SK-N-SH (cell line): ENCODE results near the gene FAM163A. TPM values are rescaled to one million over a fixed set of nuclear protein-coding genes. Genes with fewer than 3 reads are reported as not detected.
A peak's percentile ranks its signal among the peaks of the same experiment; 100 is the strongest.

Experiments
- CTCF ChIA-PET: fragments of 300-600, 350-600 bp; formaldehyde crosslinking; extraction: SDS; loops from one replicate; lab custom pipeline; 2021; lab: Yijun Ruan, JAX
- POLR2A ChIA-PET: fragments of 350-600 bp; sonication (Branson Sonifier 250); formaldehyde crosslinking; extraction: SDS; loops from one replicate; lab custom pipeline; 2020; ENCODE audit warnings: antibody characterized with exemption, inconsistent platforms; lab: Yijun Ruan, JAX
- DNase-seq: peaks from one replicate; pipeline ENCODE4 v3.0.0; 2012
- H2AFZ ChIP-seq: fragments of 200-600 bp; sonication (generic); 2 replicates; pipeline ENCODE4 v1.8.1; 2016; ENCODE audit warnings: antibody characterized with exemption, mild to moderate bottlenecking, low read depth
- H3F3A ChIP-seq: fragments of 200-600 bp; sonication (generic); replicated peaks from 2 replicates; pipeline ENCODE3; 2016; ENCODE audit warnings: antibody characterized with exemption, mild to moderate bottlenecking; ENCODE audit not compliant: insufficient read depth
- H3K27ac ChIP-seq, 2 experiments: fragments of 200-500 bp in 1 of 2; fragments of 200-600 bp in 1 of 2; sonication (Bioruptor generic) in 1 of 2; sonication (generic), shearing (Covaris generic) in 1 of 2; 2 replicates each; pipeline versions ENCODE4 v1.5.1 to v1.6.1; 2014 to 2016; ENCODE audit warnings: low read depth in 2 of 2, inconsistent platforms in 1 of 2, low read length in 1 of 2, mild to moderate bottlenecking in 1 of 2, mixed read lengths in 1 of 2
- H3K27me3 ChIP-seq: fragments of 200-600 bp; sonication (generic), shearing (Covaris generic); 2 replicates; pipeline ENCODE4 v1.6.1; 2016; ENCODE audit warnings: mixed run types; ENCODE audit not compliant: insufficient read depth
- H3K36me3 ChIP-seq, 2 experiments: fragments of 200-500 bp in 1 of 2; fragments of 200-600 bp in 1 of 2; sonication (Bioruptor generic) in 1 of 2; sonication (generic) in 1 of 2; replicated peaks in 1 of 2; 2 replicates each; pipeline versions ENCODE3 to v1.5.1; 2014 to 2016; ENCODE audit warnings: low read length in 1 of 2, mild to moderate bottlenecking in 1 of 2; ENCODE audit not compliant: insufficient read depth in 2 of 2, control insufficient read depth in 1 of 2
- H3K4me1 ChIP-seq, 2 experiments: fragments of 200-500 bp in 1 of 2; fragments of 200-600 bp in 1 of 2; sonication (Bioruptor generic) in 1 of 2; sonication (generic), shearing (Covaris generic) in 1 of 2; 2 replicates each; pipeline versions ENCODE4 v1.5.1 to v1.6.1; 2014 to 2016; ENCODE audit warnings: low read depth in 1 of 2, low read length in 1 of 2, mixed run types in 1 of 2; ENCODE audit not compliant: insufficient read depth in 2 of 2, control insufficient read depth in 1 of 2
- H3K4me2 ChIP-seq: fragments of 200-600 bp; sonication (generic), shearing (Covaris generic); 2 replicates; pipeline ENCODE4 v1.6.1; 2017; ENCODE audit warnings: mixed run types
- H3K4me3 ChIP-seq, 2 experiments: fragments of 200-500 bp in 1 of 2; fragments of 200-600 bp in 1 of 2; sonication (Bioruptor generic) in 1 of 2; sonication (generic), shearing (Covaris generic) in 1 of 2; 2 replicates each; pipeline versions ENCODE4 v1.5.1 to v1.8.1; 2014 to 2016; ENCODE audit warnings: low read depth in 2 of 2, inconsistent platforms in 1 of 2, low read length in 1 of 2, mild to moderate bottlenecking in 1 of 2, mixed read lengths in 1 of 2, moderate library complexity in 1 of 2
- H3K79me2 ChIP-seq: fragments of 200-600 bp; sonication (generic); 2 replicates; pipeline ENCODE4 v1.8.1; 2017; ENCODE audit warnings: mild to moderate bottlenecking; ENCODE audit not compliant: insufficient read depth
- H3K9ac ChIP-seq: fragments of 200-600 bp; sonication (generic); 2 replicates; pipeline ENCODE4 v1.6.1; 2017; ENCODE audit warnings: mixed run types
- H3K9me2 ChIP-seq: fragments of 200-600 bp; sonication (generic); 2 replicates; pipeline ENCODE4 v1.6.1; 2017; ENCODE audit warnings: mixed run types
- H3K9me3 ChIP-seq: fragments of 200-600 bp; sonication (generic); 2 replicates; pipeline ENCODE4 v1.6.1; 2017; ENCODE audit warnings: mixed run types, mild to moderate bottlenecking, moderate library complexity
- H4K20me1 ChIP-seq: fragments of 200-600 bp; sonication (generic); 2 replicates; pipeline ENCODE4 v1.6.1; 2017; ENCODE audit warnings: mild to moderate bottlenecking, mixed run types; ENCODE audit not compliant: insufficient read depth
- EP300 ChIP-seq, 2 experiments: IDR thresholded peaks; 2 replicates each; pipeline versions ENCODE4 v1.4.0 to v1.6.1; 2012; ENCODE audit warnings: borderline replicate concordance in 1 of 2, low read depth in 1 of 2, low read length in 1 of 2
- FOSL2 ChIP-seq: IDR thresholded peaks from 2 replicates; pipeline ENCODE4 v1.4.0; 2012; ENCODE audit warnings: low read depth, mild to moderate bottlenecking, moderate library complexity, borderline replicate concordance
- IRF3 ChIP-seq: fragments of 150-350 bp; IDR thresholded peaks from 2 replicates; pipeline ENCODE4 v1.6.1; 2016; ENCODE audit warnings: mild to moderate bottlenecking, low read depth, low read length
- JUND ChIP-seq: IDR thresholded peaks from 2 replicates; pipeline ENCODE4 v1.4.0; 2012
- MEF2A ChIP-seq: IDR thresholded peaks from 2 replicates; pipeline ENCODE4 v1.4.0; 2012; ENCODE audit warnings: low read depth, borderline replicate concordance
- MXI1 ChIP-seq: IDR thresholded peaks from 2 replicates; pipeline ENCODE4 v1.6.1; 2012; ENCODE audit warnings: mild to moderate bottlenecking, low read depth, low read length, improper control_type of control experiment
- NFIC ChIP-seq: IDR thresholded peaks from 2 replicates; pipeline ENCODE4 v1.4.0; 2012; ENCODE audit warnings: borderline replicate concordance
- POLR2AphosphoS5 ChIP-seq: IDR thresholded peaks from 2 replicates; pipeline ENCODE4 v1.6.1; 2012; ENCODE audit warnings: low read depth, low read length
- RCOR1 ChIP-seq: fragments of 150-350 bp; IDR thresholded peaks from 2 replicates; pipeline ENCODE4 v1.6.1; 2017; ENCODE audit warnings: antibody characterized with exemption, low read length
- REST ChIP-seq: IDR thresholded peaks from 2 replicates; pipeline ENCODE4 v1.6.1; 2012; ENCODE audit warnings: mild to moderate bottlenecking, low read depth, low read length, moderate library complexity
- RXRA ChIP-seq: IDR thresholded peaks from 2 replicates; pipeline ENCODE4 v1.4.0; 2012; ENCODE audit warnings: low read depth, mild to moderate bottlenecking, borderline replicate concordance
- SIN3A ChIP-seq: IDR thresholded peaks from 2 replicates; pipeline ENCODE4 v1.6.1; 2012; ENCODE audit warnings: low read depth, mild to moderate bottlenecking, low read length, moderate library complexity, borderline replicate concordance
- SMC3 ChIP-seq: IDR thresholded peaks from 2 replicates; pipeline ENCODE4 v1.6.1; 2012; ENCODE audit warnings: low read depth, low read length, improper control_type of control experiment
- WGBS: methylation state at CpG from one replicate; pipeline ENCODE4 v1.1.6; 2017; ENCODE audit warnings: low lambda C conversion rate; 5-methylcytosine and 5-hydroxymethylcytosine counted together
- polyA plus RNA-seq, 3 experiments: library from polyadenylated mRNA; depleted of rRNA; stranded (reverse); fragments of >200 nt; gene quantifications; 2 replicates each; pipeline ENCODE4 v1.2.3, GENCODE V29; 2012
- TF ChIP-seq, protein P1 (sequence below): fragments of 200-600 bp; sonication (generic); IDR thresholded peaks from 2 replicates; pipeline ENCODE4 v1.6.1; 2017; ENCODE audit warnings: antibody characterized with exemption, mild to moderate bottlenecking, moderate library complexity
- TF ChIP-seq, protein P2 (sequence below): IDR thresholded peaks from 2 replicates; pipeline ENCODE4 v1.4.0; 2012; ENCODE audit warnings: low read depth
- TF ChIP-seq, protein P3 (sequence below): IDR thresholded peaks from 2 replicates; pipeline ENCODE4 v1.4.0; 2012; ENCODE audit warnings: low read depth, borderline replicate concordance
- TF ChIP-seq, protein P4 (sequence below): IDR thresholded peaks from 2 replicates; pipeline ENCODE4; 2012
- TF ChIP-seq, protein P5 (sequence below): fragments of 150-350 bp; IDR thresholded peaks from 2 replicates; pipeline ENCODE4 v1.6.1; 2017; ENCODE audit warnings: antibody characterized with exemption, low read length, low read depth, borderline replicate concordance

The FAM163A gene
- polyA plus RNA-seq, 1 of the 3 experiments (the other 2 are of a cell fraction), result 0.43 TPM

DNA sequence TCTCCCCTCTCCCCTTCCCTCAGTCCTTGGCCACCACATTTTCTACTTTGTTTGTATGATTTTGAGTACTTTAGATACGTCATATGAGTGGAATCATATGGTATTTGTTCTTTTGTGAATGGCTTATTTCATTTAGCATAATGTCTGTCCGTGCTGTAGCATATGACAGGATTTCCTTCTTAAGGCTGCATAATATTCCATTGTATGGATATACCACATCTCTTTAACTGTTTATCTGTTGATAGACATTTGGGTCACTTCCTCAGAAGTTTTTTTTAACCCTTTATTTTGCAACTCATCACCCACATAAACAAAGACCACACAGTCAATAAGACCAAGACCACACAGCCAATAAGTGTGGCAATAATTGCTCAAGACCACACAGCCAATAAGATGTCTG is 24.9 kb downstream of the FAM163A start:
- Histone ChIP-seq H3K9ac (no peak overlapping the region), H3K79me2 (no peaks in the 10 kb centered on the region), H3F3A (no peaks in the 10 kb centered on the region), H3K9me2 (no peaks in the 10 kb centered on the region), H3K4me2 (no peak overlapping the region), H3K4me3 (no peak overlapping the region), H2AFZ (no peak overlapping the region), H3K27ac (peak overlapping the region in 1 of 2 experiments; percentile 96; a peak in 2 of 4 replicates), H3K27me3 (no peaks in the 10 kb centered on the region), H3K4me1 (peaks cover 0 to 52% of the 10 kb centered on the region in 2 experiments; a peak in 2 of 4 replicates), H4K20me1 (no peaks in the 10 kb centered on the region), H3K36me3 (no peaks in the 10 kb centered on the region), H3K9me3 (no peaks in the 10 kb centered on the region)
- DNase-seq, result no peak
- TF ChIP-seq REST, result no peak
- TF ChIP-seq RXRA, result no peak
- TF ChIP-seq MEF2A, result no peak
- TF ChIP-seq, protein P1, sequence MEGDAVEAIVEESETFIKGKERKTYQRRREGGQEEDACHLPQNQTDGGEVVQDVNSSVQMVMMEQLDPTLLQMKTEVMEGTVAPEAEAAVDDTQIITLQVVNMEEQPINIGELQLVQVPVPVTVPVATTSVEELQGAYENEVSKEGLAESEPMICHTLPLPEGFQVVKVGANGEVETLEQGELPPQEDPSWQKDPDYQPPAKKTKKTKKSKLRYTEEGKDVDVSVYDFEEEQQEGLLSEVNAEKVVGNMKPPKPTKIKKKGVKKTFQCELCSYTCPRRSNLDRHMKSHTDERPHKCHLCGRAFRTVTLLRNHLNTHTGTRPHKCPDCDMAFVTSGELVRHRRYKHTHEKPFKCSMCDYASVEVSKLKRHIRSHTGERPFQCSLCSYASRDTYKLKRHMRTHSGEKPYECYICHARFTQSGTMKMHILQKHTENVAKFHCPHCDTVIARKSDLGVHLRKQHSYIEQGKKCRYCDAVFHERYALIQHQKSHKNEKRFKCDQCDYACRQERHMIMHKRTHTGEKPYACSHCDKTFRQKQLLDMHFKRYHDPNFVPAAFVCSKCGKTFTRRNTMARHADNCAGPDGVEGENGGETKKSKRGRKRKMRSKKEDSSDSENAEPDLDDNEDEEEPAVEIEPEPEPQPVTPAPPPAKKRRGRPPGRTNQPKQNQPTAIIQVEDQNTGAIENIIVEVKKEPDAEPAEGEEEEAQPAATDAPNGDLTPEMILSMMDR, result no peak
- TF ChIP-seq, protein P2, sequence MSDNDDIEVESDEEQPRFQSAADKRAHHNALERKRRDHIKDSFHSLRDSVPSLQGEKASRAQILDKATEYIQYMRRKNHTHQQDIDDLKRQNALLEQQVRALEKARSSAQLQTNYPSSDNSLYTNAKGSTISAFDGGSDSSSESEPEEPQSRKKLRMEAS, result no peak
- no peak for TF ChIP-seq RCOR1
- TF ChIP-seq JUND, result no peak
- no peak for TF ChIP-seq POLR2AphosphoS5
- TF ChIP-seq, protein P3, sequence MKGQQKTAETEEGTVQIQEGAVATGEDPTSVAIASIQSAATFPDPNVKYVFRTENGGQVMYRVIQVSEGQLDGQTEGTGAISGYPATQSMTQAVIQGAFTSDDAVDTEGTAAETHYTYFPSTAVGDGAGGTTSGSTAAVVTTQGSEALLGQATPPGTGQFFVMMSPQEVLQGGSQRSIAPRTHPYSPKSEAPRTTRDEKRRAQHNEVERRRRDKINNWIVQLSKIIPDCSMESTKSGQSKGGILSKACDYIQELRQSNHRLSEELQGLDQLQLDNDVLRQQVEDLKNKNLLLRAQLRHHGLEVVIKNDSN, result no peak
- TF ChIP-seq FOSL2, result no peak
- no peak for TF ChIP-seq MXI1
- TF ChIP-seq EP300 (IDR thresholded peaks at IDR 0.05; ENCODE audit: borderline replicate concordance in 1 of 2, low read depth in 1 of 2, low read length in 1 of 2), result no peak
- TF ChIP-seq NFIC, result no peak
- TF ChIP-seq, protein P4, sequence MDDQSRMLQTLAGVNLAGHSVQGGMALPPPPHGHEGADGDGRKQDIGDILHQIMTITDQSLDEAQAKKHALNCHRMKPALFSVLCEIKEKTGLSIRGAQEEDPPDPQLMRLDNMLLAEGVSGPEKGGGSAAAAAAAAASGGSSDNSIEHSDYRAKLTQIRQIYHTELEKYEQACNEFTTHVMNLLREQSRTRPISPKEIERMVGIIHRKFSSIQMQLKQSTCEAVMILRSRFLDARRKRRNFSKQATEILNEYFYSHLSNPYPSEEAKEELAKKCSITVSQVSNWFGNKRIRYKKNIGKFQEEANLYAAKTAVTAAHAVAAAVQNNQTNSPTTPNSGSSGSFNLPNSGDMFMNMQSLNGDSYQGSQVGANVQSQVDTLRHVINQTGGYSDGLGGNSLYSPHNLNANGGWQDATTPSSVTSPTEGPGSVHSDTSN, result no peak
- TF ChIP-seq SIN3A, result no peak
- TF ChIP-seq IRF3, result no peak
- TF ChIP-seq SMC3, result no peak
- TF ChIP-seq, protein P5, sequence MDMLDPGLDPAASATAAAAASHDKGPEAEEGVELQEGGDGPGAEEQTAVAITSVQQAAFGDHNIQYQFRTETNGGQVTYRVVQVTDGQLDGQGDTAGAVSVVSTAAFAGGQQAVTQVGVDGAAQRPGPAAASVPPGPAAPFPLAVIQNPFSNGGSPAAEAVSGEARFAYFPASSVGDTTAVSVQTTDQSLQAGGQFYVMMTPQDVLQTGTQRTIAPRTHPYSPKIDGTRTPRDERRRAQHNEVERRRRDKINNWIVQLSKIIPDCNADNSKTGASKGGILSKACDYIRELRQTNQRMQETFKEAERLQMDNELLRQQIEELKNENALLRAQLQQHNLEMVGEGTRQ, result no peak
- 36% methylated on average over 2 of the region's 2 CpGs for WGBS
- ChIA-PET POLR2A (interaction anchor here (1.0 kb wide), 1 partner anchor 23 kb away, joined by 3 read pairs; no protein-coding TSS in a partner anchor), CTCF (interaction anchor here (1.6 kb wide), 1 partner anchor 47 kb away, joined by 10 read pairs; no protein-coding TSS in a partner anchor)
